ENCODE measurements around the gene QPRT. TPM values are rescaled to one million over a fixed set of nuclear protein-coding genes. Genes with fewer than 3 reads are reported as not detected.
A peak's percentile ranks its signal among the peaks of the same experiment; 100 is the strongest.
"Not testable (repeated sequence)": the region's sequence is repeated elsewhere in the genome, so short reads cannot be mapped to it uniquely, and the experiment has no call there.

Gene QPRT
- total and polyA plus RNA-seq, 12 donors: 48.8 to 325 (median 130) TPM

DNA sequence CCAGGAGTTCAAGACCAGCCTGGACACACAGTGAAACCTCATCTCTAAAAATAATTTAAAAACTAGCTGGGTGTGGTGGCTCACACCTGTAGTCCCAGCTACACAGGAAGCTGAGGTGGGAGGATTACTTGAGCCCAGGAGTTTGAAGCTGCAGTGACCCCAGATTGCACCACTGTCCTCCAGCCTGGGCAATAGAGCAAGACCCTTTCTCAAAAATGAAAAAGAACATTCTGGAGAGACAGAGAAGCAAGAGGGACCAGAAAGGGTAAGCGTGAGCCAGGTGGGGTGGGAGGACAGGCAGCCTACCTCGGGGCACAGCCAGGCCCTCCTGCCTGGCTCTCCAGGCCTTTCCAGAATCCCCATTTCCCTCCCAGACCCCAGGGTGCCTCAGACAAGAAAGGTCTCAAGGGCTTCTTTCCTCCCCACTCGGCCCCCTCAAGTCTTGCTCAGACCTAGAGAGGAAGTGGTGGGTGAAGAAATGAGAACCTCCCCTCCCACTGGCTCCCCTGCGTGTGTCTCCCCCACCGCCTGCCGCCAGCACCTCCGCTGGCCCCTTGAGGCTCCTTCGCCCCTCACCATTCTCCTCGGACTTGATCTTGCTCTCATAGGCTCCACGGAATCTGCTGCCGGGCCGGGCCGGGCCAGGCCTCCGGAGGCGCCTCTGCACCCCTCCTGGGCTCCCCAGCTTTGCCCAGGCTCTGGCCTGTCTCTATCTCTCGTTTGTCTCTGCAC, 66.3 kb downstream of the QPRT start:
- Histone ChIP-seq H3K4me1 (replicated peaks in 1 of 2) (no peaks in the 10 kb centered on the region), H3K36me3 (replicated peaks in 1 of 2) (no peaks in the 10 kb centered on the region), H3K27ac (no peak overlapping the region), H3K4me3 (peak overlapping the region in 1 of 4 donors; percentile 34), H3K27me3 (no peaks in the 10 kb centered on the region), H3K9me3 (replicated peaks in 1 of 3) (no peaks in the 10 kb centered on the region)
- WGBS, 4 donors: 48 to 72% (median 60%) methylated on average over 11 to 16 of the region's 16 CpGs
- no peak for DNase-seq
- TF ChIP-seq, protein P1, sequence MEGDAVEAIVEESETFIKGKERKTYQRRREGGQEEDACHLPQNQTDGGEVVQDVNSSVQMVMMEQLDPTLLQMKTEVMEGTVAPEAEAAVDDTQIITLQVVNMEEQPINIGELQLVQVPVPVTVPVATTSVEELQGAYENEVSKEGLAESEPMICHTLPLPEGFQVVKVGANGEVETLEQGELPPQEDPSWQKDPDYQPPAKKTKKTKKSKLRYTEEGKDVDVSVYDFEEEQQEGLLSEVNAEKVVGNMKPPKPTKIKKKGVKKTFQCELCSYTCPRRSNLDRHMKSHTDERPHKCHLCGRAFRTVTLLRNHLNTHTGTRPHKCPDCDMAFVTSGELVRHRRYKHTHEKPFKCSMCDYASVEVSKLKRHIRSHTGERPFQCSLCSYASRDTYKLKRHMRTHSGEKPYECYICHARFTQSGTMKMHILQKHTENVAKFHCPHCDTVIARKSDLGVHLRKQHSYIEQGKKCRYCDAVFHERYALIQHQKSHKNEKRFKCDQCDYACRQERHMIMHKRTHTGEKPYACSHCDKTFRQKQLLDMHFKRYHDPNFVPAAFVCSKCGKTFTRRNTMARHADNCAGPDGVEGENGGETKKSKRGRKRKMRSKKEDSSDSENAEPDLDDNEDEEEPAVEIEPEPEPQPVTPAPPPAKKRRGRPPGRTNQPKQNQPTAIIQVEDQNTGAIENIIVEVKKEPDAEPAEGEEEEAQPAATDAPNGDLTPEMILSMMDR (IDR thresholded peaks at IDR 0.05): no peak
- TF ChIP-seq POLR2A (IDR thresholded peaks at IDR 0.05): no peak
- intact Hi-C loops (cut with DNase I): no loop called here

DNA sequence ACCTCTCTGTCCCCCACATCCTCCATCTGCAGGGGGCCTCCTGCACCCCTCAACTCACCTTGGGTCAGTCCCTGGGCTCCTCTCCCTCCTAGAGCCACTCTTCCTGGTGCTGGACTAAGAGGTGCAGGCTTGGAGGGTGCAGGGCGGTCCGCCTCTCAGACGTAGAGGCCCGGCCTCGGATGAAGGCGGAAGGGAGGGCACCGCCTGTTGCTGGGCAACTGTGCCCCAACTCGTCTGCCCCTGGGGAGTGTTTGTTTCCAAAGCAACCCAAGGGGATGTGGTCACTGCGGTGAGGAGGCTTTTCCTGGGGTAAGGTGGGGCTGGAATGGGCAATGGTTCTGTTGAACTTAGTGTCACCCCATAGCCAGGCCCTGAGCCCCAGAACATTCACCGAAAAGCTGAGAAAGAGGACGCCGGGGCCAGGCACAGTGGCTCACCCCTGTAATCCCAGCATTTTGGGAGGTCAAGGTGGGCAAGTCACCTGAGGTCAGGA, 66.9 kb downstream of the QPRT start, which contains the start of gene C16orf54:
C16orf54 (minus strand) TSS at position 138 of the 493 bp plus-strand sequence. CDS start 1,039 bp downstream, outside the sequence.
- intact Hi-C loops (cut with DNase I): no loop called here
- Histone ChIP-seq H3K9me3 (replicated peaks in 1 of 3) (no peaks in the 10 kb centered on the region), H3K27ac (no peak within 1 kb of the TSS), H3K4me1 (replicated peaks in 1 of 2) (no peaks in the 10 kb centered on the region), H3K36me3 (replicated peaks in 1 of 2) (no peaks in the 10 kb centered on the region), H3K27me3 (no peaks in the 10 kb centered on the region), H3K4me3 (peak within 1 kb of the TSS in 1 of 4 donors; percentile 34)
- peak; percentile 22 to 69 (median 34) for DNase-seq
- 68 to 86% (median 72%) methylated on average over 5 to 12 of the region's 12 CpGs for WGBS, 4 donors
- TF ChIP-seq, protein P1 (IDR thresholded peaks at IDR 0.05): no peak
- TF ChIP-seq POLR2A (IDR thresholded peaks at IDR 0.05): no peak

DNA sequence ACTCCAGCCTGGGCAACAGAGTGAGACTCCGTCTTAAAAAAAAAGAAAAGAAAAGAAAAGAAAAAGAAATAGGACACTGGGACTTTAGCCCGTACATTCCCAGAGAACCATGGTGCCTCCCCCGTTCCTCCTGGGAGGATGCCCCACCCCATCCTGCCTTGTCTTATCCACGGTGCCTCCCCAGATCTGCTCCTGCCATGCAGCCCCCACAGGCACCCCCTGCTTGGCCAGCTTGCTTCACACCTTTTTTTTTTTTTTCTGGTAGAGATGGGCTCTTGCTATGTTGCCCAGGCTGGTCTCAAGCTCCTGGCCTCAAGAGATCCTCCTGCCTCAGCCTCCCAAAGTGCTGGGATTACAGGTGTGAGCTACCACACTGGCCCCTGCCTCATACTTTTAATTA, 67.5 kb downstream of the QPRT start:
- intact Hi-C loops (cut with DNase I); H3K36me3 ChIP-seq (replicated peaks in 1 of 2); H3K4me3 ChIP-seq; DNase-seq; H3K27me3 ChIP-seq; H3K4me1 ChIP-seq (replicated peaks in 1 of 2); H3K9me3 ChIP-seq (replicated peaks in 1 of 3); H3K27ac ChIP-seq: not testable (repeated sequence)
- 57 to 72% (median 68%) methylated on average over 4 of the region's 4 CpGs for WGBS, 4 donors

Other genes starting within 250 kb of the QPRT start
- gene BOLA2, start 224.8 kb upstream of the QPRT start, total RNA-seq: 10 to 100 TPM in 2 of 9 donors, 1 to 10 TPM in 7; 3.2 to 30.7 (median 9.2) TPM
- 10 to 100 TPM; 14.0 to 29.8 (median 24.4) TPM for gene BOLA2, start 224.8 kb upstream of the QPRT start, polyA plus RNA-seq
- 10 to 100 TPM in 8 of 9 donors, 1 to 10 TPM in 1; 2.1 to 45.7 (median 26.1) TPM for gene SLX1B, start 224.6 kb upstream of the QPRT start, total RNA-seq
- 10 to 100 TPM; 10.4 to 41.1 (median 19.3) TPM for gene SLX1B, start 224.6 kb upstream of the QPRT start, polyA plus RNA-seq
- gene SULT1A4, start 219.3 kb upstream of the QPRT start, total RNA-seq: 1 to 10 TPM in 8 of 9 donors, not detected in 1; 1.1 to 9.2 (median 4.4) TPM
- gene SULT1A4, start 219.3 kb upstream of the QPRT start, polyA plus RNA-seq: 10 to 100 TPM in 1 of 3 donors, 1 to 10 TPM in 2; 3.5 to 20.1 (median 6.1) TPM
- 10 to 100 TPM in 8 of 9 donors, 1 to 10 TPM in 1; 6.7 to 43.3 (median 25.0) TPM for gene NPIPB12, start 172.8 kb upstream of the QPRT start, total RNA-seq
- 100 to 1,000 TPM in 2 of 3 donors, 1 to 10 TPM in 1; 6.4 to 569 (median 272) TPM for gene NPIPB12, start 172.8 kb upstream of the QPRT start, polyA plus RNA-seq
- 1 to 10 TPM in 6 of 9 donors, under 1 TPM in 3; 0.24 to 2.6 (median 1.2) TPM for gene SPN, start 15.9 kb upstream of the QPRT start, total RNA-seq
- gene SPN, start 15.9 kb upstream of the QPRT start, polyA plus RNA-seq: 1 to 10 TPM in 1 of 3 donors, under 1 TPM in 2; 0.54 to 3.1 (median 0.64) TPM
- 1 to 10 TPM in 4 of 9 donors, under 1 TPM in 5; 0.11 to 1.8 (median 0.97) TPM for gene C16orf54, start 66.8 kb downstream of the QPRT start, total RNA-seq
- under 1 TPM; 0.22 to 0.72 (median 0.61) TPM for gene C16orf54, start 66.8 kb downstream of the QPRT start, polyA plus RNA-seq
- under 1 TPM in 2 of 9 donors, not detected in 7; 0.07 to 0.11 TPM for gene ZG16, start 99.1 kb downstream of the QPRT start, total RNA-seq
- under 1 TPM in 2 of 3 donors, not detected in 1; 0.16 to 0.20 TPM for gene ZG16, start 99.1 kb downstream of the QPRT start, polyA plus RNA-seq
- gene KIF22, start 111.6 kb downstream of the QPRT start, total RNA-seq: 10 to 100 TPM in 8 of 9 donors, 1 to 10 TPM in 1; 8.8 to 33.6 (median 16.7) TPM
- gene KIF22, start 111.6 kb downstream of the QPRT start, polyA plus RNA-seq: 100 to 1,000 TPM in 2 of 3 donors, 1 to 10 TPM in 1; 9.1 to 127 (median 112) TPM
- 100 to 1,000 TPM in 7 of 9 donors, 10 to 100 TPM in 2; 78.8 to 247 (median 140) TPM for gene MAZ, start 127.3 kb downstream of the QPRT start, total RNA-seq
- gene MAZ, start 127.3 kb downstream of the QPRT start, polyA plus RNA-seq: 100 to 1,000 TPM; 108 to 304 (median 147) TPM
- 1 to 10 TPM in 8 of 9 donors, not detected in 1; 1.4 to 8.8 (median 2.2) TPM for gene PRRT2, start 133.0 kb downstream of the QPRT start, total RNA-seq
- 10 to 100 TPM in 1 of 3 donors, 1 to 10 TPM in 1, under 1 TPM in 1; 0.97 to 32.0 (median 5.0) TPM for gene PRRT2, start 133.0 kb downstream of the QPRT start, polyA plus RNA-seq
- 10 to 100 TPM; 17.1 to 47.1 (median 39.8) TPM for gene PAGR1, start 137.0 kb downstream of the QPRT start, total RNA-seq
- 10 to 100 TPM; 14.2 to 89.1 (median 60.9) TPM for gene PAGR1, start 137.0 kb downstream of the QPRT start, polyA plus RNA-seq
- gene MVP, start 141.3 kb downstream of the QPRT start, total RNA-seq: 100 to 1,000 TPM in 8 of 9 donors, 10 to 100 TPM in 1; 73.9 to 492 (median 350) TPM
- gene MVP, start 141.3 kb downstream of the QPRT start, polyA plus RNA-seq: 100 to 1,000 TPM; 200 to 470 (median 321) TPM
- gene CDIPT, start 184.0 kb downstream of the QPRT start, total RNA-seq: 100 to 1,000 TPM in 7 of 9 donors, 10 to 100 TPM in 2; 84.7 to 203 (median 150) TPM
- 10 to 100 TPM; 44.9 to 89.0 (median 74.5) TPM for gene CDIPT, start 184.0 kb downstream of the QPRT start, polyA plus RNA-seq
- 100 to 1,000 TPM in 1 of 9 donors, 10 to 100 TPM in 7, 1 to 10 TPM in 1; 7.5 to 302 (median 44.4) TPM for gene SEZ6L2, start 220.4 kb downstream of the QPRT start, total RNA-seq
- gene SEZ6L2, start 220.4 kb downstream of the QPRT start, polyA plus RNA-seq: 10 to 100 TPM; 14.5 to 20.1 (median 20.1) TPM
- gene ASPHD1, start 221.3 kb downstream of the QPRT start, total RNA-seq: 1 to 10 TPM in 7 of 9 donors, under 1 TPM in 2; 0.34 to 9.3 (median 4.4) TPM
- 10 to 100 TPM in 1 of 3 donors, 1 to 10 TPM in 2; 2.4 to 15.8 (median 7.2) TPM for gene ASPHD1, start 221.3 kb downstream of the QPRT start, polyA plus RNA-seq
- 10 to 100 TPM in 8 of 9 donors, 1 to 10 TPM in 1; 6.2 to 39.4 (median 20.6) TPM for gene KCTD13, start 247.0 kb downstream of the QPRT start, total RNA-seq
- 10 to 100 TPM; 13.2 to 37.1 (median 33.3) TPM for gene KCTD13, start 247.0 kb downstream of the QPRT start, polyA plus RNA-seq

Measured in adrenal gland (tissue), 12 donors.